HepG2 (cell line): ENCODE data around the gene ZNF66. TPM values are rescaled to one million over a fixed set of nuclear protein-coding genes. Genes with fewer than 3 reads are reported as not detected.

ENCODE experiments used
- HMG20A ChIP-seq: IDR thresholded peaks from 2 replicates; pipeline ENCODE4 v1.6.1; 2016; ENCODE audit warnings: borderline replicate concordance
- HOXD1 ChIP-seq: sonication (generic); formaldehyde crosslinking; IDR thresholded peaks from 2 replicates; pipeline ENCODE4 v1.5.0; 2020; ENCODE audit warnings: missing genetic modification reagents
- KMT2B ChIP-seq: IDR thresholded peaks from 2 replicates; pipeline ENCODE4 v1.6.1; 2016; ENCODE audit warnings: missing genetic modification reagents, missing compliant biosample characterization
- MTA3 ChIP-seq: sonication (generic); formaldehyde crosslinking; IDR thresholded peaks from 2 replicates; pipeline ENCODE4 v1.4.0; 2020; ENCODE audit warnings: missing genetic modification reagents
- NFATC3 ChIP-seq: sonication (generic); formaldehyde crosslinking; IDR thresholded peaks from 2 replicates; pipeline ENCODE4 v1.5.1; 2020; ENCODE audit warnings: mild to moderate bottlenecking, missing genetic modification reagents
- PITX1 ChIP-seq: sonication (generic); formaldehyde crosslinking; IDR thresholded peaks from 2 replicates; pipeline ENCODE4 v1.5.1; 2020; ENCODE audit warnings: mild to moderate bottlenecking, missing genetic modification reagents
- POLR2AphosphoS5 ChIP-seq: IDR thresholded peaks from 2 replicates; pipeline ENCODE4 v1.6.1; 2012; ENCODE audit warnings: low read depth, low read length
- RBM22 ChIP-seq: fragments of 200-400 bp; formaldehyde crosslinking; optimal IDR thresholded peaks from 2 replicates; pipeline ENCODE3; 2017; ENCODE audit warnings: mild to moderate bottlenecking, low read length, moderate library complexity
- RFX5 ChIP-seq: IDR thresholded peaks from 2 replicates; pipeline ENCODE4 v1.6.1; 2011; ENCODE audit warnings: low read depth, low read length, improper control_type of control experiment
- SIN3B ChIP-seq: fragments of 150-350 bp; IDR thresholded peaks from 2 replicates; pipeline ENCODE4 v1.6.1; 2014; ENCODE audit warnings: low read length
- TBX2 ChIP-seq: sonication (generic); formaldehyde crosslinking; IDR thresholded peaks from 2 replicates; pipeline ENCODE4 v1.5.0; 2020; ENCODE audit warnings: missing genetic modification reagents, mild to moderate bottlenecking, borderline replicate concordance
- ZC3H4 ChIP-seq: sonication (generic); formaldehyde crosslinking; IDR thresholded peaks from 2 replicates; pipeline ENCODE4 v1.4.0; 2020; ENCODE audit warnings: missing genetic modification reagents, borderline replicate concordance
- ZFP36L1 ChIP-seq: sonication (generic); formaldehyde crosslinking; IDR thresholded peaks from 2 replicates; pipeline ENCODE4 v1.8.0; 2022; ENCODE audit warnings: mild to moderate bottlenecking, missing genetic modification reagents, moderate library complexity
- ZFP90 ChIP-seq: sonication (generic); formaldehyde crosslinking; IDR thresholded peaks from 2 replicates; pipeline ENCODE4 v1.8.0; 2022; ENCODE audit warnings: missing genetic modification reagents, mild to moderate bottlenecking, inconsistent platforms, borderline replicate concordance
- ZMYM3 ChIP-seq: sonication (generic); formaldehyde crosslinking; IDR thresholded peaks from 2 replicates; pipeline ENCODE4 v1.5.1; 2020; ENCODE audit warnings: mild to moderate bottlenecking, missing genetic modification reagents
- ZNF12 ChIP-seq: sonication (generic); formaldehyde crosslinking; IDR thresholded peaks from 2 replicates; pipeline ENCODE4 v1.5.0; 2020; ENCODE audit warnings: missing genetic modification reagents
- ZNF17 ChIP-seq: sonication (generic); formaldehyde crosslinking; IDR thresholded peaks from 2 replicates; pipeline ENCODE4 v1.5.0; 2020; ENCODE audit warnings: mild to moderate bottlenecking, missing genetic modification reagents
- ZNF34 ChIP-seq: sonication (generic); formaldehyde crosslinking; IDR thresholded peaks from 2 replicates; pipeline ENCODE4 v1.4.0; 2020; ENCODE audit warnings: mild to moderate bottlenecking, missing genetic modification reagents, borderline replicate concordance
- ZNF432 ChIP-seq: sonication (generic); formaldehyde crosslinking; IDR thresholded peaks from 2 replicates; pipeline ENCODE4 v1.5.0; 2020; ENCODE audit warnings: missing genetic modification reagents, mild to moderate bottlenecking, borderline replicate concordance
- ZNF501 ChIP-seq: sonication (generic); formaldehyde crosslinking; IDR thresholded peaks from 2 replicates; pipeline ENCODE4 v1.5.1; 2020; ENCODE audit warnings: mild to moderate bottlenecking, moderate library complexity, missing genetic modification reagents
- ZNF788 ChIP-seq: sonication (generic); formaldehyde crosslinking; IDR thresholded peaks from 2 replicates; pipeline ENCODE4 v1.5.0; 2020; ENCODE audit warnings: mild to moderate bottlenecking, missing genetic modification reagents, borderline replicate concordance
- ZNF879 ChIP-seq: sonication (generic); formaldehyde crosslinking; IDR thresholded peaks from 2 replicates; pipeline ENCODE4 v1.8.1; 2023; ENCODE audit warnings: missing genetic modification reagents
- ZNF883 ChIP-seq: sonication (generic); formaldehyde crosslinking; IDR thresholded peaks from 2 replicates; pipeline ENCODE4 v1.5.1; 2020; ENCODE audit warnings: mild to moderate bottlenecking, missing genetic modification reagents; ENCODE audit errors: not compliant biosample characterization
- polyA plus RNA-seq, 8 experiments: library from polyadenylated mRNA; depleted of rRNA in 3 of 8; stranded (reverse) in 7 of 8; unstranded in 1 of 8; fragments of >200 nt; fragmentation: Illumina TruSeq in 4 of 8; extraction: Trizol in 4 of 8; gene quantifications; 2 replicates each; pipeline versions ENCODE4 v1.2.1 to v1.2.3, GENCODE V29; 2011 to 2016; ENCODE audit warnings: low read depth in 4 of 8, missing spikeins in 1 of 8, mixed read lengths in 1 of 8; ENCODE audit not compliant: insufficient read depth in 1 of 8
- total RNA-seq, 5 experiments: library from RNA; depleted of rRNA; stranded (reverse); fragments of >200 nt; fragmentation: Illumina TruSeq; extraction: Trizol; gene quantifications; 2 replicates each; pipeline ENCODE4 v1.2.3, GENCODE V29; 2016; ENCODE audit warnings: low read depth in 1 of 5
- TF ChIP-seq, protein P1 (sequence below): fragments of 450-650 bp; IDR thresholded peaks from 2 replicates; pipeline ENCODE4 v1.6.1; 2017
- TF ChIP-seq, protein P2 (sequence below): sonication (generic); formaldehyde crosslinking; IDR thresholded peaks from 2 replicates; pipeline ENCODE4 v1.8.0; 2022; ENCODE audit warnings: mild to moderate bottlenecking, missing genetic modification reagents; ENCODE audit not compliant: insufficient replicate concordance
- TF ChIP-seq, protein P3 (sequence below): sonication (generic); formaldehyde crosslinking; IDR thresholded peaks from 2 replicates; pipeline ENCODE4 v1.9.0; 2021; ENCODE audit warnings: missing genetic modification reagents, borderline replicate concordance

ZNF66 gene
- total and polyA plus RNA-seq, 2 of the 13 experiments (the other 11 are each of a cell fraction or from before 2014, with no cell fraction given) = 4.0 to 8.0 TPM

DNA sequence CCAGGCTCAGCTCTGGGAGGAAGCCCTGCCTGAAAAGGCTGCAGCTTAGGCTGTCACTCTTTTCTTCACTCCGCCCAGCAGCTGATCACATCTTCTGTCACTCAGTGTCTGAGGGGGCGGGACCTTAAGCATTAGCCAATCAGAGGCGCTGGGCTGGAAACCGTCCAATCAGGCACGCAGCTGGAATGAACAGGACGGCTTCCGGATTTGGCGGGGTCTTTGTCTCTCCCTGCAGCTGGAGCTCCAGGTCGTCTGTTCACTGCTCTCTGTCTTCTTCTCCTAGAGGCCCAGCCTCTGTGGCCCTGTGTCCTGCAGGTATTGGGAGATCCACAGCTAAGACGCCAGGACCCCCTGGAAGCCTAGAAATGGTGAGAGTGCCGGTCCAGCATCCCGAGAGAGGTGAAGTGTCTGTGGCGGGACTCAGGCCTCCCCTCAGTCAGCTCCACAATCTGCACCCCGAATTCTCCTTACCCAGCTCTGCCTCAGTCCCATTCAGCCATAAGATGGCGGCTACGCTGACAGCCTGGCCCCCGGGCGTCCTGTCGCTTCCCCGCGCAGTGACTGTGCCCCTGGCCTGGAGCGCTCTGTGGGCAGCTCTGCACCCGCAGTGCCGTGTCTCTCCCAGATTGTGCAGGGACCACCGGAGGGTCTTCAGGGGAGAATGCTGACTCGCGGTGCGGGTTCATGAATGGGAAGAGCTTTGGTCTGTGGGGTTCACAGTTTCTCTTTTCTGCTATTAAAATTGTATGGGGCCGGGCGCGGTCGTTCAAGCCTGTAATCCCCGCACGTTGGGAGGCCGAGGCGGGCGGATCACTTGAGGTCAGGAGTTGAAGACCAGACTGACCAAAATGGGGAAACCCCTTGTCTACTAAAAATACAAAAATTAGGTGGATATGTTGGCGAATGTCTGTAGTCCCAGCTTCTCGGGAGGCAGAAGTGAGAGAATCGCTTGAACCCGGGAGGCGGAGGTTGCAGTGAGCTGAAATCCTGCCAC, at the start of gene ZNF66 (continued):
- TF ChIP-seq HOXD1 (CRISPR knock-in tag) = no peak
- TF ChIP-seq RFX5 = no peak
- TF ChIP-seq PITX1 (CRISPR knock-in tag) = no peak
- TF ChIP-seq, protein P1, sequence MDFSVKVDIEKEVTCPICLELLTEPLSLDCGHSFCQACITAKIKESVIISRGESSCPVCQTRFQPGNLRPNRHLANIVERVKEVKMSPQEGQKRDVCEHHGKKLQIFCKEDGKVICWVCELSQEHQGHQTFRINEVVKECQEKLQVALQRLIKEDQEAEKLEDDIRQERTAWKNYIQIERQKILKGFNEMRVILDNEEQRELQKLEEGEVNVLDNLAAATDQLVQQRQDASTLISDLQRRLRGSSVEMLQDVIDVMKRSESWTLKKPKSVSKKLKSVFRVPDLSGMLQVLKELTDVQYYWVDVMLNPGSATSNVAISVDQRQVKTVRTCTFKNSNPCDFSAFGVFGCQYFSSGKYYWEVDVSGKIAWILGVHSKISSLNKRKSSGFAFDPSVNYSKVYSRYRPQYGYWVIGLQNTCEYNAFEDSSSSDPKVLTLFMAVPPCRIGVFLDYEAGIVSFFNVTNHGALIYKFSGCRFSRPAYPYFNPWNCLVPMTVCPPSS = no peak
- TF ChIP-seq KMT2B (CRISPR knock-in tag) = no peak
- no peak for TF ChIP-seq RBM22
- peak; percentile 84 for TF ChIP-seq SIN3B
- TF ChIP-seq ZC3H4 = no peak
- TF ChIP-seq ZNF12 (CRISPR knock-in tag) = no peak
- no peak for TF ChIP-seq ZMYM3 (CRISPR knock-in tag)
- TF ChIP-seq, protein P2, sequence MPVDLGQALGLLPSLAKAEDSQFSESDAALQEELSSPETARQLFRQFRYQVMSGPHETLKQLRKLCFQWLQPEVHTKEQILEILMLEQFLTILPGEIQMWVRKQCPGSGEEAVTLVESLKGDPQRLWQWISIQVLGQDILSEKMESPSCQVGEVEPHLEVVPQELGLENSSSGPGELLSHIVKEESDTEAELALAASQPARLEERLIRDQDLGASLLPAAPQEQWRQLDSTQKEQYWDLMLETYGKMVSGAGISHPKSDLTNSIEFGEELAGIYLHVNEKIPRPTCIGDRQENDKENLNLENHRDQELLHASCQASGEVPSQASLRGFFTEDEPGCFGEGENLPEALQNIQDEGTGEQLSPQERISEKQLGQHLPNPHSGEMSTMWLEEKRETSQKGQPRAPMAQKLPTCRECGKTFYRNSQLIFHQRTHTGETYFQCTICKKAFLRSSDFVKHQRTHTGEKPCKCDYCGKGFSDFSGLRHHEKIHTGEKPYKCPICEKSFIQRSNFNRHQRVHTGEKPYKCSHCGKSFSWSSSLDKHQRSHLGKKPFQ = no peak
- no peak for TF ChIP-seq HMG20A (CRISPR knock-in tag)
- TF ChIP-seq ZFP36L1 (CRISPR knock-in tag) = no peak
- TF ChIP-seq ZFP90 (CRISPR knock-in tag) = no peak
- no peak for TF ChIP-seq ZNF879 (CRISPR knock-in tag)
- no peak for TF ChIP-seq TBX2
- no peak; the same call in 1 of the 2 replicates for TF ChIP-seq ZNF788 (CRISPR knock-in tag)
- TF ChIP-seq POLR2AphosphoS5 = peak; percentile 72
- no peak for TF ChIP-seq ZNF34 (CRISPR knock-in tag)
- TF ChIP-seq NFATC3 (CRISPR knock-in tag) = 0 out of 2 replicates have a peak, but pooled peaks have one; percentile 31
- TF ChIP-seq ZNF501 = 0 out of 2 replicates have a peak, but pooled peaks have one; percentile 44
- TF ChIP-seq, protein P3, sequence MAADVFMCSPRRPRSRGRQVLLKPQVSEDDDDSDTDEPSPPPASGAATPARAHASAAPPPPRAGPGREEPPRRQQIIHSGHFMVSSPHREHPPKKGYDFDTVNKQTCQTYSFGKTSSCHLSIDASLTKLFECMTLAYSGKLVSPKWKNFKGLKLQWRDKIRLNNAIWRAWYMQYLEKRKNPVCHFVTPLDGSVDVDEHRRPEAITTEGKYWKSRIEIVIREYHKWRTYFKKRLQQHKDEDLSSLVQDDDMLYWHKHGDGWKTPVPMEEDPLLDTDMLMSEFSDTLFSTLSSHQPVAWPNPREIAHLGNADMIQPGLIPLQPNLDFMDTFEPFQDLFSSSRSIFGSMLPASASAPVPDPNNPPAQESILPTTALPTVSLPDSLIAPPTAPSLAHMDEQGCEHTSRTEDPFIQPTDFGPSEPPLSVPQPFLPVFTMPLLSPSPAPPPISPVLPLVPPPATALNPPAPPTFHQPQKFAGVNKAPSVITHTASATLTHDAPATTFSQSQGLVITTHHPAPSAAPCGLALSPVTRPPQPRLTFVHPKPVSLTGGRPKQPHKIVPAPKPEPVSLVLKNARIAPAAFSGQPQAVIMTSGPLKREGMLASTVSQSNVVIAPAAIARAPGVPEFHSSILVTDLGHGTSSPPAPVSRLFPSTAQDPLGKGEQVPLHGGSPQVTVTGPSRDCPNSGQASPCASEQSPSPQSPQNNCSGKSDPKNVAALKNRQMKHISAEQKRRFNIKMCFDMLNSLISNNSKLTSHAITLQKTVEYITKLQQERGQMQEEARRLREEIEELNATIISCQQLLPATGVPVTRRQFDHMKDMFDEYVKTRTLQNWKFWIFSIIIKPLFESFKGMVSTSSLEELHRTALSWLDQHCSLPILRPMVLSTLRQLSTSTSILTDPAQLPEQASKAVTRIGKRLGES = no peak
- TF ChIP-seq ZNF883 (CRISPR knock-in tag) = peak; percentile 88
- no peak for TF ChIP-seq ZNF17 (CRISPR knock-in tag)
- no peak for TF ChIP-seq MTA3
- TF ChIP-seq ZNF432 (CRISPR knock-in tag) = no peak
